GM12891 (cell line): Measurements from ENCODE around the gene CELSR1.

Source experiments
- POLR2A ChIP-seq: IDR thresholded peaks from 2 replicates; pipeline ENCODE4 v1.6.1; 2011; ENCODE audit warnings: low read depth, low read length, control low read depth
- POLR2AphosphoS5 ChIP-seq: IDR thresholded peaks from 2 replicates; pipeline ENCODE4 v1.6.1; 2011; ENCODE audit warnings: low read depth, low read length, control low read depth
- SPI1 ChIP-seq: IDR thresholded peaks from 2 replicates; pipeline ENCODE4 v1.6.1; 2011; ENCODE audit warnings: low read depth, low read length, control low read depth
- TAF1 ChIP-seq: IDR thresholded peaks from 2 replicates; pipeline ENCODE4 v1.6.1; 2011; ENCODE audit warnings: low read depth, low read length, control low read depth

DNA sequence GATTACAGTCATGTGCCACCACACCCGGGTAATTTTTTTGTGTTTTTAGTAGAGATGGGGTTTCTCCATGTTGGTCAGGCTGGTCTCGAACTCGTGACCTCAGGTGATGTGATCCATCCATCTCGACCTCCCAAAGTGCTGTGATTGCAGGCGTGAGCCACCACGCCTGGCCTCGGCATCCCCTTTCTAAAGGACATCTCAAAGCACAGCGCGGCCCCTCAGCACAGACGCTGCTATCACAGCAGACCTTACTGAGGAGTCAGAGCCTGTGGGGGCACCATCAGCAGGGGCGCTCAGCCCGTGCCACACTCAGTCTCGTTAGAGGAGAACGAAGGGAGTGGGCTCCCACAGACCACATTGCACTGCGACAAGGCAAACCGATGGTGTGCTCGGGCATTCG is 19.4 kb downstream of the CELSR1 start:
- TF ChIP-seq POLR2A (no peak), SPI1 (no peak), TAF1 (no peak), POLR2AphosphoS5 (no peak)
